HuH-7.5 (cell line): ENCODE results near the gene GPS2.

Experiments
- DNase-seq: peaks from one replicate; pipeline ENCODE4 v3.0.0; 2011; ENCODE audit warnings: low spot score

Gene GPS2

DNA sequence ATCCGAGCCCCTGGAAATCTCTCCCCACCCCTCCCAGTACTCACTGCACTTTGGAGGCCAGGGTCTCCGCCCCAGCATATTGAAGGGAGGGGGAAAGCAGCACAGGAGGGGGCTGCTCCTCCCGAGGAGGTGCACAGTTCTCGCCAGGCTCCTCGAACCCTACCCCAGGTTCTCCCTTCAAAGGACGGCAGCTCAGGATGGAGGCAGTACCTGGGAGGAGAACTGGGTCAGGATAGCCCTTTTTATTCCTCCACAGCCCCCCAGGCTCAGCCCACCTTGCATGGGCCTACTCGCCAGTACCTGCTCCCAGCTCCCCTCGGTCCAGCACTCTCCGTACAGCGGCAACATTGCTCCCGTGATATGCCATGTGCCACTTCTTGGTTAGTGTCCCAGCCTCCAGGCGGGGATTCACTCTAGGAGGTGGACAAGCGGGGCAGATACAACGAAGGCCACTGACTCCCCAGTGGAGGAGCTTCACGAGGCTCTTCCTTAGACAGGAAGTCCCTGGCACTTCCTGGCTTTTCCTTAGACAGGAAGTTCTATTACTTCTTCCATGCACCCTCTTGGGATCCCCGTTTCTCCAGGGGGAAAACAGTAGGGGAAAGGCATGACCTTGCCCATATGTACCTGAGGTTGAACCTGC, 2.1 kb upstream of the GPS2 start:
- DNase-seq, result no peak

DNA sequence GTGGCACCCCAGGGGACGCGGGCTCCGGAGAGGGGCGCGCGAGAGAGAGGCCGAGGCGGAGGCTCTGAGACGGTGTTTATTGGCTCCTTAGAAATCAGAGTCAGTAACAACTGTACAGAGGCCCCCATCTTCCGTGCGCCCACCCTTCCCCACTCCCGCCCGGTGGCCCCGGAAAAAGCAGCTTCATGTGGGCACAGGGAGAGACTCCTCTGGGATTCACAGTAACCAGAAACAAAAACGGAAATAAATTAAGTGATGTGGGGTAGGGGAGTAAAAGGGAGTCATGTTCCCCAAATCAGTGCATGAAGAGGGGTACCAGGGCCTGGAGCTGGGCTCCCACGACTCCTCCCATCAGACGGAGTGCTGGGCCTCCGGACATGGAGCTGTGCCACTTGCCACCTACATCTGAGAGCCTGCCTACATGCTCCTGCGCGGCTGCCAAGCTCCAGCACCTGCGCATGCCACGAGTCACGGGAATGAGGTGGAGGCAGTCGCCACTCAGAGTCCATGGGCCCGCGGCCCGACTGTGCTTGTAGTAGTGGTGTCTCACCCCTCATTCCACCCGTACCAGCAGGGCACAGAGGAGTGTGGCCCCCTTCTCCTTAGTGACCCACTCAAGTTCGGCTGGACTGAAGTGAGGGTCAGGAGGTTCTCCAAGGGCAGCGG, 543 bp upstream of the GPS2 start:
- no peak for DNase-seq

DNA sequence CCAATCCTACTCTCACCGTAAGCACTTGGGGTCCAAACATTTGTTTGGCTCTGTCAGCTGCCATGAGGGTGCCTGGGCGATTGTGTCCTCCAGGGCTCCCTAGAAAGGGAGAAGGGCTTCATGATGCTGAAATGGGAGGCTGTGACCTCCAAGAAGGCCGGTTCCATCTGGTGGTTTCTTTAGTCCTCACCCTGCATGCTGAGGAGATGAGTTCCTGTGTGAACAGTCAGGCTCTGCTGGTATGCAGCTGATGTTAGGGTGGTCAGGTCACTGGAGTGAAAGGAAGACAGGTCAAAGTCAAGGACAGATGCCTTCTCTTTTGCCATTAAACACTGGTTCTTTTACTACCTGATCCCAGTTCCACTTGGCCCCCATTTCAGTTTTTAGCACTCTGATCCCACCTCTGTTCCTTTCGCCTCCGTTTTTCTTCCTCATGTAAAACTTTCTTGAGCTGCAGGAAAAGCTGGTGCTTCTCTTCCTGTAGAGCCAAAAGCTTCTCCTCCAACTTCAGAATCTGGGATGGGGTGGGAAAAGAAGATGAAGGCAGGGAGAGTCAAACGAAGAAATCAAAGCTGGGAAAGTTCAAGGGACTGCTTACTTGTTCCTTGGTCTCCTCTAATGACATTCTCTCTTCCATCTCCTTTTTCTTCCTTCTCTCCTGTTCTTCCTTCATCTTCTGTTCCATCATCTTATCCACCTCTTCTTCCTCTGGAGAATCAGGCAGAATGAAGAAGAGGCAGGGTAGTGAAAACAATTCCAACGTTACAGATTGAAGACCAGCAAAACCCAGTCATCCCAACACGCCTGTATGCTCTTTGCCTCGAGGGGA, 1.1 kb downstream of the GPS2 start:
- no peak for DNase-seq

DNA sequence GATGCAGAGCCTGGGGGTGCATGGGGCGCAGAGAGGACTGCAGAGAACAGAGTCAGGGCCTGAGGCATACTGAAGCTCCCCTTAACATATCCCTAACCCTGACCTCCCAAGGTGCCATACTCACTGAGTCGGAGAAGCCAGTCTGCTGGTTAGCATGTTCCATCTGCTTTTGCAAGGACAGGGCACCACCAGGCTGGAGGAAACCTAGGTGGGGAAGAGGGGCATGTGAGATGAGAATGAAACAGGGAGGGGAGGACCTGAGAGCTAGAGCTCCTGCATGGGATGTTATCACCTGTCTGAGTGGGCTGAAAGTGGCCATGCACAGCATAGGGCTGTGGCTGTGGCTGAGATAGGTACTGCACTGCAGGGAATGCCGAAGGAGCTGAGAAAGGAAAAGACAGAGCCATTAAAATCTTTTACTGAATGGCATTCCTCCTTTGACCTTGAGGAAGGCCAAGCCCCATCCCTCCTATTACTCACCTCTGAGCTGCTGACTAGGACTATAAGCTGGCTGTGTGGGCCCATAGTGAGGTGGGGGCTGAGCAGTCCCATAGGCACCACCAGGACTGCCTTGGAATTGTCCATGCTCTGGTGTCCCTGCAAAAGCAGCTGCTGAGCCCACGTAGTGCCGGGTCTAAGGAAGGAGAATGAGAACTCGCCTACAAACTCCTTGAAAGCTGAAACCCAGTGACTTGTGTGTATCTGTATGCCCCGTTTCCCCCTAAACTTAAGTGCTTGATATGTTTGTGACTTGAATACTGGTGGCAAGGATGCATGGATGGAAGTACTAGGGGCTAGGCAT, 1.9 kb downstream of the GPS2 start:
- DNase-seq, result no peak

DNA sequence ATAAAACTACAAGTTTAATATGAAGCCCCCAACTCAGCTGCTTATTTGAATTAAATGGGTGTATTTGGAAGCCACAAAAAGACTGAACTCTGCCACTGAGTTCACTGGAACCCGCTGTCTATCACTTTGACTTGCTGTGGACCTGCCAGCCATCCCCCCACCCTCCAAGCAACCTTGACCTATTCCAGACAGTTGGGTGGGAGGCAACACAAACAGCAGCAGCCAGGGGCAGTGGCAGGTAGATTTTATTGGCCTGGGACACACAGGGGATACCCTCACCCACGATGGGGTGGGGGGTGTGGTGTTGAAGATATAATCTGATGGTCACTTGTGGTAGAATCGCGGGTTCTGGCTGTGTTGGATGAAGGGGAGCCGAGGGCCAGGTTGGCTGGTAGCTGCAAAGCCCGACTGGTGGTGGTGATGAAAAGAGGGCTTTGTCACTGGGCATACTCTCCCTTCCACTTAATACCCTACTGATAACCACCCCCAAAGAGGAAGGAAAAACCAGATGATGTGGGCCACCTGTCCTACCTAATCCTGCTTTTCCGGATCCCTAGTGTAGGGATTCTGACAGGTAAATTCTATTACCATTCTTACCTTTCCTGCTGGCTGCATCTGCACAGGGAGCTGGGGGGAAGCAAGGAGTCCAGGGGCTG, 2.6 kb downstream of the GPS2 start:
- DNase-seq, result no peak

DNA sequence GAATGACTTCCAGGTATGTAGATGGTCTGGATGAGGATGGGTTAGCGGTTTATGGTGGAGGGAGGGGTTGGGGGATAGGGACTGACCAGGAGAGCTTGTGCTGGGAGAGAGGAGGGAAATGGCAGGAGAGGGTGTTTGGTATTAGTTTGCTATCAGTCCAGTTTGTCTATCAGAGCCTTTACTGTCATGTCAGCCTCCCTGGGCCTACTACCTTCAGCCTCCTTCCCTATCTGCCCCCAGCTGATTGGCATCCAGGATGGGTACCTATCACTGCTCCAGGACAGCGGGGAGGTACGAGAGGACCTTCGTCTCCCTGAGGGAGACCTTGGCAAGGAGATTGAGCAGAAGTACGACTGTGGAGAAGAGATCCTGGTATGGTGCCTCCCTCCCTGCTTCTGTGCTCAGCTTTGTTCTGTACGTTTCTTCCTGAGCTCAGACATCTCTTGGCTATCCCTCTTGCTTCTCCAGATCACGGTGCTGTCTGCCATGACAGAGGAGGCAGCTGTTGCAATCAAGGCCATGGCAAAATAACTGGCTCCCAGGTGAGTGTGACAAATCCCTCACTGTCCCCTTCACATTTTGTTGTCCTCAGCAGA, 4.0 kb downstream of the GPS2 start:
- no peak for DNase-seq

DNA sequence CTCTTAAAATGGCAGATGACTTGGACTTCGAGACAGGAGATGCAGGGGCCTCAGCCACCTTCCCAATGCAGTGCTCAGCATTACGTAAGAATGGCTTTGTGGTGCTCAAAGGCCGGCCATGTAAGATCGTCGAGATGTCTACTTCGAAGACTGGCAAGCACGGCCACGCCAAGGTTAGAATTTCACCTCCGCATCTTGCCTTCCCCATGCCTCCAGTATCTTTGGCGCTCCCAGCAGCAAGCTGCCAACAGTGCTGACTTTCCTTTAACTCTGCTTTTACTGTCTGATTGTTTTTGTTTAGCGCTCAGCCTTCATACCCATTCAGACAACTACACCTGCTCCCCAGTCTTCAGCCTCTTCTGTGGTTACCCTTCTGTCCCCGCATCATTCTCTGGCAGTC, 5.5 kb downstream of the GPS2 start:
- no peak for DNase-seq

DNA sequence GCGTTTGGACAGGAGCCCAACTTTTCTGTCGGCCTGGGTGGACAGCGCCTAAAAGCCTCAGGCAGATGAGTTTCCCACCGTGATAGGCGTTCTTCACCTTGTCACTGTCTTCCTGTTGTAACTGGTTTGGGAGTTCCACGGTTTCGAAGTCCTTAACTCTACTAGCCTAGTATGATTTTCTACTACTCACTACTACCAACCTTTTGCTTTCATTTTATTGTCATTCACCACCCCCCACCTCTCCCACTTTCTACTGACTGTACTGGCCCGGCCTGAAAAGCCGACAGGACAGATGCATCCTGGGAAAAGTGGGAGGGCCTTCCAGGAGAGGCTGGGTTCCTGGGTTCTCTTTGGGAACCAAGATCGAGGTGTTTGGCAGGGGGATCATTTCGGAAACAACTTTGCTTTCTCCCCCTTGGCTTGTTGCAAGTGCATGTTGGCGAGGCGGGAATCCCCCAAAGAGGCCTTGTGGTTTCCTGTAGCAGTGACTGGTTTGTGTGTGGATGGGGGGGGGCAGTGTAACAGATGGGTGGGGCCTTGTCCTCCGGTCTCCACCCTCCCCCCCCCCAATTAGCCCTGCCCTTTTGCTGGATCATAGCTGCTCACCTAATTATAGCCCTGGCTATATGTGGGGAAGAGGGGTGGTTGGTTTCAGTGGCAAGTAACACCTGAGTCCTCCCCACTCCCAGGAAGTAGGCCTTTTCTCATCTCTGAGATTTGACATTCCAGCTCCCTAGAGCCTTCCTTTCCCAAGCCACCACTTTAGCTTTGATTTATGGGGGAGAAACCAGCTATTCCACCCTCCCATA, 6.3 kb downstream of the GPS2 start:
- peak; percentile 75 for DNase-seq

DNA sequence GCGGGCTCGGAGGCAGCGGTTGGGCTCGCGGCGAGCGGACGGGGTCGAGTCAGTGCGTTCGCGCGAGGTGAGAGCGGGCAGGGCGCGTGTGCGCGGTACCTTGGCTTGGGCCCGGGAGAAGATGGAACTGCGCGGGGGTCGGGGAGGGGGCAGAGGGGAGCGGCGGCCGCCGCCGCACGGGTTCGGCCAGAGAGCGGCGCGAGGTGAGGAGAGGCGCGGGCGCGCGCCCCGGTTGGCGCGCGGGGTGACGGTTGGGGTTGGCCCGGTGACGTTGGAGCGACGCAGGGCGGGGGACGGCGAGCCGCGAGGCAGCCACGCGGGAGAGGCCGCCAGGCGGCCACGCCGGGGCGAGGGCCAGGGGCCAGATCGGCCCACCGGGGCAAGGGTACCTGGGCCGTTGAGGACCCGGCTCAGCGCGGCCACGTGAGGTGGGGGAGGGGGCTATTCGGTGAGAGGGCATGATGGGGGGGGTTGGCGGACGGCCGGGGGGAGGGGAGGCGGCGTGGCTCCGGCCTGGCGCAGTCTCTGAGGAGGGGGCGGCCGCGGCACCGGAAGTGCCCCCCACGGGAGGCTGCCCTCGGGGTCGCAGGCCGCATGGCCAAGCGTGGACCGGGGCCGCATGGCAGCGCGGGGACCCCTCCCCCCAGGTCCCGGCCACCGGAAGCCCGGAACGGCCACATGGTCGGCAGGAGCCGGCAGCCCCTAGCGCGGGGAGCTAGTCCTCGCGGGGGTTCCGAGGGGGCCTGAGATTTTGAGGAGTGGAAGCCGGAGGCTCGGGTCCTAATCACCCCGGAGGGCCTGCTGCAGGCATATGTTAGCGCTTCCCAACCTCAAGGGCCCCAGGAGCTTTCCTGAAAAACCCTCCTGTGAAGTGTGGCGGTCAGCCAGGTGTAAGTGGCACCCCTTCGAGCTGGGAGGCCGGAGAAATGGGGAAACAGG, 7.2 kb downstream of the GPS2 start:
- DNase-seq, result no peak

DNA sequence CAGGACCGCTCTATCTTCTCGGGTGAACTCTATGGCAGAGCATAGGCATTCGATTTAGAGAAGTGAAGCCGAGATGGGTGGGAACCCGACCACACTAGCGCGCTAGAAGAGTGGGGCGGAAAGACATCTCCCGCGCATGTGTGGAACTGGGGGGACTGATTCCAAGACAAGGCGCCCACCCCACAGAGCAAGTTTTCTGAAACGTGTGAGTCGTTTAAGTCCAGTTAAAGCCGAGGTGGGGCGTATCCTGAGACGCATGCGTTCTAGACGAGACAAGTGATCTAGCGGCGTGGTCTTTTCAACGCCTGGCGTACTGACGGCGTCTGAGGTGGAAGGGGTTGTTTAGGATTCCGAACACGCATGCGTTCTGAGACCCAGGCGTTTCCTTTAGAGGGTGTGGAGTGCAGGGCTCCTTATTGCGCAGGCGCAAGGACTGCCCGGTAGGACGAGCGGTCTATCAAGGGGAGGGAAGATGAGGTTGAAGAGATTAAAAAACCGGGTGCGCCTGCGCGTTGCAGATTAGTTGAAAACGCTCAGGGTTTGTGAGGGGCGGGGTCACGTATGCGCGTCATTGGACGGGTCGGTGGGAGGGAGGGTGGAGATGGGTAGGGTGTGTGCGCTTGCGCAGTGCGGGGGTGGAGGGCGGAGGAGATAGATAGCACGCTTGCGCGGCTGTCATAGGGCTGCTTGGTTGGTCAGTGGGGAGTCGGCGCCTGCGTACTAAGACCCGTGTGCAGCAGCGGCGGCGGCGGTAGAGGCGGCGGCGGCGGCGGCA, 8.1 kb downstream of the GPS2 start, which contains the start of gene EIF5A:
Gene EIF5A, plus strand, starts transcription at position 718 of the 775 bp plus-strand sequence. CDS start 2,008 bp downstream, outside the sequence.
- peak; percentile 96 for DNase-seq

DNA sequence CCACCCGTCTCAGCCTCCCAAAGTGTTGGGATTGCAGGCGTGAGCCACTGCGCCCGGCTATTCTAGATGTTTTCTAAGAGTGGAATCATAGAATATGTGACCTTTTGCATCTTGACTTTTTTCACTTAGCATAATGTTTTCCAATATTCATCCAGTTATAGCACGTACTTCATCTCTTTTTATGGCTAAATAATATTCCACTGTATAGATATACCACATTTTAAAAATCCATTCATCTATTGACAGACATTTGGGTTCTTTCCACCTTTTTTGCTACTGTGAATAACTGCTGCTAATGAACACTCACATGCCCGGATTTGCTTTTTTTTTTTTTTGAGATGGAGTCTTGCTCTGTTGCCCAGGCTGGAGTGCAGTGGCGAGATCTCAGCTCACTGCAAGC, 11.0 kb downstream of the GPS2 start:
- DNase-seq, result no peak

DNA sequence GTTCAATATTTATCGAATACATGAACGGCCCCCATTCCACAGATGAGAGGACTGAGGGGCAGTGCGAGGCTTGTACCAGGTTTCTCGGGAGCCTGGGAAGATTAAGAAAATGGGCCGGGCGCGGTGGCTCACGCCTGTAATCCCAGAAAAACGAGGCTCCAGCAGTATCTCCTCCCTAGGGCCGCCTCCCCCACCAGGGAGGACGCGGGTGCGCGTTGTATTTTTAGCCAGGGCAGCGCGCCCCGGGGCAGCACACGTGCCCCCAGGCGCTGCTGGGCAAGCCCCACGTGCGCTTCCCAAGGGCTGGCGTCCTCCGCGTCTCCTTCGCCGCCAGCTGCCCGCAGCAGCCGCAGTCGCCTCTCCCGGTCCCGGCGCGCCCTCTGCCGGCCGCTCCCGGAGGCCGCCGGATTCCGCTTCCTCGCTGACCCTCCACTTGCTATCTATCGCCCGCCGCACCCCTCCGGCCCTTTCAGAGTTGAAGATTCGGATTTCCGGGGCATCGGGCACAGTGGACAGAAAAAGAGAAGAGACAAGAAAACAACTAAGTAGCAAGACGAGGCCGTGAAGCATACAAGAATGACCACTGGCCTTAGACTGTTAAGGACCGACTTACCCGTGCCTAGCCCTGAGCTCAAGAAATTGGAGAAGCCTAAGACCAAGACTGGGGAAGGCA, 18.8 kb downstream of the GPS2 start:
- DNase-seq, result peak; percentile 87

DNA sequence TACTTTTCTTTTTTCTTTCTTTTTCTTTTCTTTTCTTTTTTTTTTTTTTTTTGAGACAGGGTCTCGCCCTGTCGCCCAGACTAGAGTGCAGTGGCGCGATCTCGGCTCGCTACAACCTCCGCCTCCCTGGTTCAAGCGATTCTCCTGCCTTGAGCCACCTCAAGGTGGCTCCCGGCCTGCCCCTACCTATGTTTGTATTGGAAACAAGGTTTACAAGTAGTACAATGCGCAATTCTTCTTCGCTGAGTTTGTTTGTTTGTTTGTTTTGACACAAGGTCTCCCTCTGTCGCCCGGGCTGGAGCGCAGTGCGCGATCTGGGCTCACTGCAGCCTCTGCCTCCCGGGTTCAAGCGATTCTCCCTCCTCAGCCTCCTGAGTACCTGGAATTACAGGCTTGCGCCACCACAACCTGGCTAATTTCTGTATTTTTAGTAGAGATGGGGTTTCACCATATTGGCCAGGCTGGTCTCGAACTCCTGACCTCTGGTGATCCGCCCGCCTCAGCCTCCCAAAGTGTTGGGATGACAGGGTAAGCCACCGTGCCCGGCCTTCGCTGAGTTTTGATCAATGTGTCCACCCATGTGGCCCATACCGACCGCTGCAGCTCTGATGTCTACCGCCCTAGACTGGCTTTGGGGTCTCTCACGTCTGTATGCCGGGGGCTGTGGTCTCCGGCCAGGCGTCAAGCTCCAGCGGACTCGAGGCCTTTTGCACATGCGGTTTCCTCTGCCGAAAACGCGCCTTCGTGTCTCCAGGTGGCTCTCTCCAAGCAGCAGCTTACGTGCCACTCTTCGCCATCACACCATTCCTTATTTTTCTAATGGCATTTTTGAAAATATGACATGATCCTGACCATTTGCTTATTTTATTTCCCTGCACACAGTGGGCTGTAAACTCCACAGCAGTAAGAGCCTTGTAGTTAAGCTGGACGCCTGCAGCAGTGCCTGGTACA, 19.7 kb downstream of the GPS2 start:
- no peak for DNase-seq

DNA sequence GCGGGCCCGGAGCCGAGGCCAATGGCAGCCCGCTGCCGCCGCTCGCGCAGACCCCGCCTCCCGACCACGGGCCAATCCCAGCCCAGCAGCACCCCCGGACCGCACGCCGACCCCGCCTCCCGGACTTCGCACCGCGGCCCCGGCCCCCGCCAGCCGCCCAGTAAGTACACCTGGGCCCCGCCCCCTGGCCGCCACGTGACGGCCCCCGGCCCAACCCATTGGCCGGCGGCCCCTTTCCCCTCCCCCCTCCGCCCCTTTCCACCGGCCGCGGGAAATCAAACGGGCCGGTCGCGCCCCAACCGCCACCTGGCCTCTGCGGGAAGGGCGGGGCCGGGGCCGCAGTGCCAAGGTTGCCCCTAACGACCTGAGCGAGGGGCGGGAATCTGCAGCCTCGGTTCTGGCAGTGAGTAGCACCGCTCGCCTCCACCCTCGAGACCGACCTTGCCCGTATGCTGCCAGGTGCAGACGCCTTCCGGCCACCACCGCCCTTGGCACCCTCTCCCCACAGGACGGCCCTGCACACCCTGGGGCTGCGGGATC, 20.5 kb downstream of the GPS2 start, which contains the start of gene YBX2:
Gene YBX2, minus strand, starts transcription at position 26 of the 540 bp plus-strand sequence. CDS start 139 bp downstream, outside the sequence.
- peak; percentile 93 for DNase-seq

DNA sequence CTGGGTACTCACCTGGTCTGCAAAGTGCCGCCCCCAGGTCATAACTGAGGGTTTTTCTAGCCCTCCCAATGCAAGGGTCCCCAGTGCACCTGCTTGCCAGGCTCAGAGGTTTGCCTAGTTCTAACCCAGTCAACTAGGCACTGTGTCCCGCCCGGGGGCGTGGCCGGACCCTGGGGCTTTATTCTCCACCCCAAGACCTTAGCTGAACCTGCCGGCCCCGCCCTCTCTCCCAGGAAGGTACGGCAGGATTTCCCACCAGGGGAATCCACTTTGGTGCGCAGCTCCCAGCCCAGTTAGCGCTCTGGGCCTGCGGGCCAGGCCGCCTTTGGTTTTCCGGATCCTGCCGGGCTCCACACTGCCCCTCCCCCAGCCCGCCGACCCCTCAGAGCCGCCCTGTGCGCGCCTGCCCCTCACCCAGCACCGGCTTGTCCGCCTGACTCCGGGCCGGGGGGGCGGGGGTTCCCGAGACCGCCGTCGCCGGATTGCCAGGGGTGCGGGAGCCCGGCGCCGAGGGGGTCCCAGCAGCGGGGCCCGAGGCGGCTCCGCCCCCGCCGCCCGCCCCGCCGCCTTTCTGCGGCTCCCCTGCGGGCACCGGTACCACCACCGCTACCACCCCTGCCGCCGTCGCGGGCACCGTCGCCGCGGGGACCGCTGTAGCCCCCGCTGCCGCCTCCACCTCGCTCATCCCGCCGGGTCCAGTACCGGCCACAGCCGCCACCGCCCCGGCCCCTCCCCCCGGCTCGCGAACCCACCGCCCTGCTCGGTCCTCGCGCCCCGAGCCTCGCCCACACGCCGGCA, 21.1 kb downstream of the GPS2 start:
- no peak for DNase-seq
